ENCODE results near the gene CHKB. TPM values are rescaled to one million over a fixed set of nuclear protein-coding genes. Genes with fewer than 3 reads are reported as not detected.

CHKB gene, protein sequence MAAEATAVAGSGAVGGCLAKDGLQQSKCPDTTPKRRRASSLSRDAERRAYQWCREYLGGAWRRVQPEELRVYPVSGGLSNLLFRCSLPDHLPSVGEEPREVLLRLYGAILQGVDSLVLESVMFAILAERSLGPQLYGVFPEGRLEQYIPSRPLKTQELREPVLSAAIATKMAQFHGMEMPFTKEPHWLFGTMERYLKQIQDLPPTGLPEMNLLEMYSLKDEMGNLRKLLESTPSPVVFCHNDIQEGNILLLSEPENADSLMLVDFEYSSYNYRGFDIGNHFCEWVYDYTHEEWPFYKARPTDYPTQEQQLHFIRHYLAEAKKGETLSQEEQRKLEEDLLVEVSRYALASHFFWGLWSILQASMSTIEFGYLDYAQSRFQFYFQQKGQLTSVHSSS
- 19.7 and 28.7 TPM in 2 replicates for total RNA-seq

DNA sequence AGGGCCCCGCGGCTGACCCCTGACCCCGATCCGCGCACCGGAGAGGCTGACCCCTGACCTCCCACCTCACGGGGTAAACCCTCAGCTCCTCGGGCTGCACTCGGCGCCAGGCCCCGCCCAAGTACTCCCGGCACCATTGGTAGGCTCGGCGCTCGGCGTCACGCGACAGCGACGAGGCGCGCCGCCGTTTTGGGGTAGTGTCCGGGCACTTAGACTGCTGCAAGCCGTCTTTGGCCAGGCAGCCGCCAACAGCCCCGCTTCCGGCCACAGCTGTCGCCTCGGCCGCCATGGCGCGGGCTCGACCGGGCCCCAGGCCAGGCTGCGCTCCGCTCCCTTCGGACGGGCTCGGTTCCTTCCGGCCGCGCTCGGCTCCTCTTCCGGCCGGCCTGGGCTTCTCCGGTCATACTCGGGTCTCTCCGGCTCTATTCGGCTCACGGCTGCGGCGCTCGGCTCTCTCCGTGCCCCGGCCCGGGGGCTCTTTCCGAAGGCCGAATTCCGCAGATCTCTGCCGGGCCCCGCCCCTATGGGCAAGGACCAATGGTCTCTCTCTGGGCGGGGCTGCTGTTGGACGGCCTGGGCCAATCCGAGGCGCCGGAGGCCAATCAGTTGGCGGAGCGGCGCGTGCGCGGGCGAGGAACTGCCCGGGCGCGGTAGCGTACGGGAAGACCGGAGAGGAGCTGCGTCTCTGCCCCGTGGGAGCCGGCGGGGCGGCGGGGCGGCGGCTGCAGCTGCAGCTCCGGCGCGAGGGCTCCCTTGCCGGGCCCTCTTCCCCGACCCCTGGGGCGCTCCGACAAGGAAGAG lies at the start of gene CHKB:
Gene CHKB, minus strand, starts transcription at position 357 of the 801 bp plus-strand sequence. Its CDS starts 68 bp downstream, at position 289.

GRCh38 chr22:50627642-50628542 lies 45.2 kb upstream of the CHKB start, which contains the start of gene ARSA:
Gene ARSA, minus strand, starts transcription at chr22:50628152. Its CDS starts 373 bp downstream, at chr22:50627779.

GRCh38 chr22:50600538-50600937 lies 17.9 kb upstream of the CHKB start, which contains the start of gene MAPK8IP2:
Gene MAPK8IP2, plus strand, starts transcription at chr22:50600793. Its CDS starts 26 bp downstream, at chr22:50600819.

DNA sequence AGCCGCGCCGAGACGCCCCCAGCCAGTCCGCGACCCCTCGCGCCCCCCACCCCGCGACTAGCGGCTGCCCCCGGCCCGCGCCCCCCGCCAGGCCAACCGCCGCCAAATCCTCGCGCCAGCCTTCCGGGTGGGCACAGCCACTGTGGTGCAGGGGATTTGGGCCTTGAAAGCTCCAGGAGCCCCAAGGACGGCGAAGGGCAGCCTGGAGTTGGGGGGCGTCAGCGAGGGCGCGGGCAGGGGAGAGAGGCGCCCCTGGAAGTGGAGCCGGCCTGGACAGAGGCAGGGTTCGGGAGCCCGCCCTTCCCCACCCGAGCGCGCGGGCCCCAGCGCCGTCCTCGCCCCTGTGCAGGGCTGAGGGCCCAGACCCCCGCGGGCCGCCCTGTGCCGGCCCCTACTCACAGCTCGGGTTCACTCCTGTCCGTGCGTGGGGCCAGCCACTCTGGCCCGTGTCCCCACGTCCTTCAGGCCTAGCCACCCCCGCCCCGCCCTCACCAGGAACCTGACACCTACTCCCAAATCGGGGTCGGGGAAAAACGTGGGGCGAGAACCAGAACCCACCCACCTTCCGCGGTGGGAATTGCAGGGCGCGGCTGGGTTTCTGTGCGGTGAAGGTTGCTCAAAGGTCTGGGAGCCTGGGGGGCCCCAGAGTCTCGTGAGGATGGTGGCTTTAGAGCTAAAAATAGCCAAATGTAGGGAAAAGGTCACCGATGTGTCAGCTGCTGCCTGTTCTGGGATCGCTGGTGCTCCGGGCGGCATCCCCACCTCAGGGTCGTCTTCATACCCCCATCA lies 4.5 kb downstream of the CHKB start, which contains the start of gene CPT1B:
Gene CPT1B, minus strand, starts transcription at position 441 of the 789 bp plus-strand sequence. CDS start 512 bp downstream, outside the sequence.

DNA sequence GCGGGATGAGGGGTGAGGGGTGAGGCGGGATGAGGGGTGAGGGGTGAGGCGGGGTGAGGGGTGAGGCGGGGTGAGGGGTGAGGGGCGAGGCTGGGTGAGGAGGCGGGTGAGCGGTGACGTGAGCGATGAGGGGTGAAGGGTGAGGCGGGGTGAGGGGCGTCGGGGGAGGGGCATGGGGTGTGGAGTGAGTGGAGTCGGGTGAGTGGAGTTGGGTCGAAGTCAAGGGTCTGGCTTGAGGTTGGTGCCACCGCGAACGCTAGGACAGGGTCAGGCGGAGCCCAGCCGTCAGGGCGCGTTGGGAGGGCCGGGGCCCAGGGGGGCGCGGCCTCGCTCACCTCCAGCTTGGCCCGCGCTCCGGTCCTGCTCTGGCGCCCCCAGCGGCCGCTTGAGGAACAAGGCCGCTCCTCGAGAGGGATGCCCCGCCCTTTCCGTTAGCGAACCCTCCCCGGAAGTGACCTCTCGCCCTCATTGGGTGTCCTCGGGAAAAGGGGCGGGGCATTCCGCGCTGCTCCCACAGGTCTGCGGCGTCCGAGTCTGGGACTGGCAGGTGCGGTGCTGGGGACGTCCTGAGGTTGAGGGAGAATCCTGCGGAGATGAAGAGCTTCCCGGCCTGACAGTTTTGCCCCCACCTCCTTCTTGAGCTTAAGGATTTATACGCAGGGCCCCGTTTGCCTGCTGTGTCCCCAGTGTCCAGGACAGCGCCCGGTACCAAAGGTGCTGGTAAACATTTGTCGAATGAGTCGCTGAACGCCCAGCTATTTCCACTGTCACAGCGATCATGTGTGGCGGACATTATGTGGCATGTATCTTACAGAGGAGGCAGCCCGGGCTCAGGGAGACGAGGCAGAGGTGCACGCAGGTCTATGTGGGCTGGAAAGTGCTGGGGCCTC lies 19.9 kb downstream of the CHKB start, which contains the start of gene SYCE3:
Gene SYCE3, minus strand, starts transcription at position 397 of the 890 bp plus-strand sequence. CDS start 6,514 bp downstream, outside the sequence.

GRCh38 chr22:50545522-50546325 lies 36.9 kb downstream of the CHKB start, which contains the start of gene KLHDC7B:
Gene KLHDC7B, plus strand, starts transcription at chr22:50545899. Its CDS starts 345 bp downstream, at chr22:50546244.

GRCh38 chr22:50529897-50530579 lies 52.6 kb downstream of the CHKB start, which contains the start of gene TYMP:
Gene TYMP, minus strand, starts transcription at chr22:50530012. Its CDS starts 303 bp downstream, at chr22:50529709.

Other genes with a start within 250 kb of the CHKB start
- 63.4 and 63.5 TPM in 2 replicates for gene PPP6R2, start 239.5 kb downstream of the CHKB start, total RNA-seq
- 42.6 and 68.2 TPM in 2 replicates for gene SBF1, start 107.8 kb downstream of the CHKB start, total RNA-seq
- gene ADM2, start 101.3 kb downstream of the CHKB start, total RNA-seq, result under 0.01 and 1.3 TPM in 2 replicates
- gene MIOX, start 96.0 kb downstream of the CHKB start, total RNA-seq, result not detected in 2 replicates
- 19.3 and 28.0 TPM in 2 replicates for gene LMF2, start 75.1 kb downstream of the CHKB start, total RNA-seq
- gene NCAPH2, start 74.6 kb downstream of the CHKB start, total RNA-seq, result 21.9 and 29.2 TPM in 2 replicates
- gene SCO2, start 57.3 kb downstream of the CHKB start, total RNA-seq, result 2.2 and 2.3 TPM in 2 replicates
- gene TYMP, start 52.8 kb downstream of the CHKB start, total RNA-seq, result 3.2 and 20.4 TPM in 2 replicates
- gene KLHDC7B, start 37.0 kb downstream of the CHKB start, total RNA-seq, result not detected in 2 replicates
- not detected in 2 replicates for gene SYCE3, start 19.9 kb downstream of the CHKB start, total RNA-seq
- 2.2 and 6.6 TPM in 2 replicates for gene CPT1B, start 4.4 kb downstream of the CHKB start, total RNA-seq
- gene MAPK8IP2, start 17.9 kb upstream of the CHKB start, total RNA-seq, result 0.09 TPM in 2 replicates
- 9.1 and 10.2 TPM in 2 replicates for gene ARSA, start 45.3 kb upstream of the CHKB start, total RNA-seq
- gene SHANK3, start 90.0 kb upstream of the CHKB start, total RNA-seq, result 20.7 and 21.5 TPM in 2 replicates
- gene ACR, start 155.4 kb upstream of the CHKB start, total RNA-seq, result 0.19 and 0.27 TPM in 2 replicates
- gene RABL2B, start 200.8 kb upstream of the CHKB start, total RNA-seq, result 7.3 and 8.8 TPM in 2 replicates

Data from endothelial cell of coronary artery (primary cell).